Bronchial epithelial cell (primary cell): ENCODE results near the gene VPS18. TPM values are rescaled to one million over a fixed set of nuclear protein-coding genes. Genes with fewer than 3 reads are reported as not detected.

ENCODE experiments used
- DNase-seq: peaks from one replicate; pipeline ENCODE4 v3.0.0-alpha.2; 2010; ENCODE audit warnings: low read depth
- FAIRE-seq: peaks from 2 replicates; lab custom pipeline; 2011; peaks lifted over from hg19 to GRCh38; lab: Jason Lieb, UNC
- H3K27me3 ChIP-seq: 2 replicates; pipeline ENCODE4 v1.5.1; 2011; ENCODE audit warnings: low read length; ENCODE audit not compliant: control insufficient read depth, insufficient read depth
- H3K36me3 ChIP-seq: 2 replicates; pipeline ENCODE4 v1.5.1; 2011; ENCODE audit warnings: low read length; ENCODE audit not compliant: control insufficient read depth, insufficient read depth
- H3K4me3 ChIP-seq: 2 replicates; pipeline ENCODE4 v1.5.1; 2011; ENCODE audit warnings: mild to moderate bottlenecking, low read depth, low read length, control low read depth
- total RNA-seq: library from RNA; depleted of rRNA; stranded (reverse); fragments of >200 nt; gene quantifications from 2 replicates; pipeline ENCODE4 v1.2.1, GENCODE V29; 2014
- TF ChIP-seq, protein P1 (sequence below): IDR thresholded peaks from 2 replicates; pipeline ENCODE4 v1.5.1; 2011; ENCODE audit warnings: mild to moderate bottlenecking, moderate library complexity, low read length, control low read depth, inconsistent platforms; ENCODE audit not compliant: insufficient read depth, severe bottlenecking

The VPS18 gene
- total RNA-seq, 1 donor from 2014 or later, result 26.3 TPM

DNA sequence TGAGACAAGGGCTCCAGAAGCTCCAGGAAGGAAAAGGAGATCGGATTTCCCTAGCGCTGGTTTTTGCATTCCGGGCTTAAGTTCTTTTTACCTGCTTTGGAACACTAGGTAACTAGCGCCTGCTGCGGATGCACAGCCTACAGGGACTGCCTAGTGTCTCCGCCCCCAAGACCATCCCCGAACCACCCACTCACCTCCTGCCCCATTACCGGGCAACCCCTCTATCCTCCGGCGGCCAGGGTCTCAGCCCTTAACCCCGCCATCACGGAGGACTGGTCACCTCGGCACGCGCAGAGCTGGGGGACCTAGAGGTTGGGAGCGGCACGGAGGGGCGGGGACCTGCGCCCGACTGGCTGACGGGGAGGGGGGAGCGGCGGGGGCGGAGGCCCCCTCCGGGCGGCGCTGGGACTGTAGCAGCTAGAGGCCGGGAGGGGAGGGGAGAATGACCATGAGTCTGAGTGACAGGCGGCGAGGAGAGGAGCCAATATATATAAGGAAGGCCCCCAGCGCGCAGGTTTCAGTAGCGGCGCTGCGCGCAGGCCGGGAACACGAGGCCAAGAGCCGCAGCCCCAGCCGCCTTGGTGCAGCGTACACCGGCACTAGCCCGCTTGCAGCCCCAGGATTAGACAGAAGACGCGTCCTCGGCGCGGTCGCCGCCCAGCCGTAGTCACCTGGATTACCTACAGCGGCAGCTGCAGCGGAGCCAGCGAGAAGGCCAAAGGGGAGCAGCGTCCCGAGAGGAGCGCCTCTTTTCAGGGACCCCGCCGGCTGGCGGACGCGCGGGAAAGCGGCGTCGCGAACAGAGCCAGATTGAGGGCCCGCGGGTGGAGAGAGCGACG, 34.8 kb downstream of the VPS18 start, which contains the start of gene DLL4:
TSS of gene DLL4 (plus strand) at position 520 of the 839 bp plus-strand sequence. CDS start 329 bp downstream, outside the sequence.
- TF ChIP-seq, protein P1, sequence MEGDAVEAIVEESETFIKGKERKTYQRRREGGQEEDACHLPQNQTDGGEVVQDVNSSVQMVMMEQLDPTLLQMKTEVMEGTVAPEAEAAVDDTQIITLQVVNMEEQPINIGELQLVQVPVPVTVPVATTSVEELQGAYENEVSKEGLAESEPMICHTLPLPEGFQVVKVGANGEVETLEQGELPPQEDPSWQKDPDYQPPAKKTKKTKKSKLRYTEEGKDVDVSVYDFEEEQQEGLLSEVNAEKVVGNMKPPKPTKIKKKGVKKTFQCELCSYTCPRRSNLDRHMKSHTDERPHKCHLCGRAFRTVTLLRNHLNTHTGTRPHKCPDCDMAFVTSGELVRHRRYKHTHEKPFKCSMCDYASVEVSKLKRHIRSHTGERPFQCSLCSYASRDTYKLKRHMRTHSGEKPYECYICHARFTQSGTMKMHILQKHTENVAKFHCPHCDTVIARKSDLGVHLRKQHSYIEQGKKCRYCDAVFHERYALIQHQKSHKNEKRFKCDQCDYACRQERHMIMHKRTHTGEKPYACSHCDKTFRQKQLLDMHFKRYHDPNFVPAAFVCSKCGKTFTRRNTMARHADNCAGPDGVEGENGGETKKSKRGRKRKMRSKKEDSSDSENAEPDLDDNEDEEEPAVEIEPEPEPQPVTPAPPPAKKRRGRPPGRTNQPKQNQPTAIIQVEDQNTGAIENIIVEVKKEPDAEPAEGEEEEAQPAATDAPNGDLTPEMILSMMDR, result no peak
- FAIRE-seq (no peak), DNase-seq (no peak)
- H3K27me3 ChIP-seq, result peaks cover 46% of the 10 kb centered on the region
- H3K36me3 ChIP-seq, result no peaks in the 10 kb centered on the region
- peak within 1 kb of the TSS; percentile 38 for H3K4me3 ChIP-seq

DNA sequence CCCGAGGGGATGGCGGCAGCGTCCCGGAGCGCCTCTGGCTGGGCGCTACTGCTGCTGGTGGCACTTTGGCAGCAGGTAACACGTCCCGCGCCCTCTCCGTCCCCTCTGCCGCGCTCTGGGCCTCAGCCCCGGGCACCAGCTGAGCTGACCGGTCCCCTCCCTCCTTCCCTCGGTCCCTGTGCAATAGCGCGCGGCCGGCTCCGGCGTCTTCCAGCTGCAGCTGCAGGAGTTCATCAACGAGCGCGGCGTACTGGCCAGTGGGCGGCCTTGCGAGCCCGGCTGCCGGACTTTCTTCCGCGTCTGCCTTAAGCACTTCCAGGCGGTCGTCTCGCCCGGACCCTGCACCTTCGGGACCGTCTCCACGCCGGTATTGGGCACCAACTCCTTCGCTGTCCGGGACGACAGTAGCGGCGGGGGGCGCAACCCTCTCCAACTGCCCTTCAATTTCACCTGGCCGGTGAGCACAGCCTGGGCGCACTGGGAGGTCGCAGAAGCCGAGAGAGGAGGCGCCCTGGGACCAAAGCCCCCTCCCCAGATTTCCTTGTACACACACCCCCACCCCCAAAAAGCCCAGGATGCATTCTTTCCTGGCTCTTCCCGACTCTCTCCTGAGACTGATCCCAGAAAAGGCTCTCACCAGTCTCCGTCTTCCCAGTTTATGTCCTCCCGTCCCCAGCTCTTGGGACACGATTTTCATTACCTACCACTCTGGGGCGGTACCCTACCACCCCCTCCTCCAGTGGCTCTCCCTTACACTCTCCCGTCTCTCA, 35.6 kb downstream of the VPS18 start:
- DNase-seq (no peak), FAIRE-seq (no peak)

GRCh38 chr15:40930430-40931299, 36.4 kb downstream of the VPS18 start:
- peak; percentile 30 for DNase-seq
- FAIRE-seq, result no peak
- TF ChIP-seq, protein P1, result peak; percentile 83
- H3K4me3 ChIP-seq, result peak overlapping the region; percentile 14
- H3K27me3 ChIP-seq, result peaks cover 36% of the 10 kb centered on the region
- H3K36me3 ChIP-seq, result no peaks in the 10 kb centered on the region

More for the DNA sequence above, 35.6 kb downstream of the VPS18 start:
- no peaks in the 10 kb centered on the region for H3K36me3 ChIP-seq
- peaks cover 42% of the 10 kb centered on the region for H3K27me3 ChIP-seq
- peak overlapping the region; percentile 38 for H3K4me3 ChIP-seq
- TF ChIP-seq, protein P1, result no peak

- H3K27me3 ChIP-seq, result peaks cover 27% of the 10 kb centered on the region
- H3K4me3 ChIP-seq, result no peak overlapping the region
- no peak for FAIRE-seq
- TF ChIP-seq, protein P1, result no peak
- DNase-seq, result no peak
- H3K36me3 ChIP-seq, result no peaks in the 10 kb centered on the region
These were observed 37.3 kb downstream of the VPS18 start for GRCh38 chr15:40931300-40932142.
